ENCODE data around the gene CPT1B. TPM values are rescaled to one million over a fixed set of nuclear protein-coding genes. Genes with fewer than 3 reads are reported as not detected.
"Not testable (repeated sequence)": the region's sequence is repeated elsewhere in the genome, so short reads cannot be mapped to it uniquely, and the experiment has no call there.

CPT1B gene
- total RNA-seq, 1 donor from 2014 or later = 2.1 TPM

DNA sequence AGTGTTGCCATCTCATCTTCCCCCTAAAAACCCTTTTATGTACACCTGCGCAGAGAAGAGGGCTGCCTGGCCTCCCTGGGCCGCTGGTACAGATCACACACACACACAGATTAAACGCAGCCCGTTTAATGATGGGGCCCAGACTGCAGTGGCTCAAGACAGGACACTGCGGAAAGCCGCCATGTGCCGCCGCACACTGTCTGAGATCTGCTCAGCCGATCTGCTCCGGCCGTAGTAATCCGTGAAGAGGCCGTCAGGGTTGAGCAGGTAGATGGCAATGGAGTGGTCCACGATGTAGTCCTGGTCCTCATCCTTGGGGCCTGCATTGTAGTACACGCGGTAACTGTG lies 54.8 kb downstream of the CPT1B start:
- DNase-seq (ENCODE audit: low read depth) = no peak
- TF ChIP-seq, protein P1, sequence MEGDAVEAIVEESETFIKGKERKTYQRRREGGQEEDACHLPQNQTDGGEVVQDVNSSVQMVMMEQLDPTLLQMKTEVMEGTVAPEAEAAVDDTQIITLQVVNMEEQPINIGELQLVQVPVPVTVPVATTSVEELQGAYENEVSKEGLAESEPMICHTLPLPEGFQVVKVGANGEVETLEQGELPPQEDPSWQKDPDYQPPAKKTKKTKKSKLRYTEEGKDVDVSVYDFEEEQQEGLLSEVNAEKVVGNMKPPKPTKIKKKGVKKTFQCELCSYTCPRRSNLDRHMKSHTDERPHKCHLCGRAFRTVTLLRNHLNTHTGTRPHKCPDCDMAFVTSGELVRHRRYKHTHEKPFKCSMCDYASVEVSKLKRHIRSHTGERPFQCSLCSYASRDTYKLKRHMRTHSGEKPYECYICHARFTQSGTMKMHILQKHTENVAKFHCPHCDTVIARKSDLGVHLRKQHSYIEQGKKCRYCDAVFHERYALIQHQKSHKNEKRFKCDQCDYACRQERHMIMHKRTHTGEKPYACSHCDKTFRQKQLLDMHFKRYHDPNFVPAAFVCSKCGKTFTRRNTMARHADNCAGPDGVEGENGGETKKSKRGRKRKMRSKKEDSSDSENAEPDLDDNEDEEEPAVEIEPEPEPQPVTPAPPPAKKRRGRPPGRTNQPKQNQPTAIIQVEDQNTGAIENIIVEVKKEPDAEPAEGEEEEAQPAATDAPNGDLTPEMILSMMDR (IDR thresholded peaks at IDR 0.05; ENCODE audit: insufficient read depth, low read length, poor library complexity, severe bottlenecking) = no peak
- Histone ChIP-seq H3K36me3 (ENCODE audit: control insufficient read depth, insufficient read depth, low read length) (peaks cover 4% of the 10 kb centered on the region), H3K4me3 (ENCODE audit: low read depth, low read length) (no peak overlapping the region), H3K27me3 (ENCODE audit: control insufficient read depth, insufficient read depth, low read length) (no peaks in the 10 kb centered on the region)

DNA sequence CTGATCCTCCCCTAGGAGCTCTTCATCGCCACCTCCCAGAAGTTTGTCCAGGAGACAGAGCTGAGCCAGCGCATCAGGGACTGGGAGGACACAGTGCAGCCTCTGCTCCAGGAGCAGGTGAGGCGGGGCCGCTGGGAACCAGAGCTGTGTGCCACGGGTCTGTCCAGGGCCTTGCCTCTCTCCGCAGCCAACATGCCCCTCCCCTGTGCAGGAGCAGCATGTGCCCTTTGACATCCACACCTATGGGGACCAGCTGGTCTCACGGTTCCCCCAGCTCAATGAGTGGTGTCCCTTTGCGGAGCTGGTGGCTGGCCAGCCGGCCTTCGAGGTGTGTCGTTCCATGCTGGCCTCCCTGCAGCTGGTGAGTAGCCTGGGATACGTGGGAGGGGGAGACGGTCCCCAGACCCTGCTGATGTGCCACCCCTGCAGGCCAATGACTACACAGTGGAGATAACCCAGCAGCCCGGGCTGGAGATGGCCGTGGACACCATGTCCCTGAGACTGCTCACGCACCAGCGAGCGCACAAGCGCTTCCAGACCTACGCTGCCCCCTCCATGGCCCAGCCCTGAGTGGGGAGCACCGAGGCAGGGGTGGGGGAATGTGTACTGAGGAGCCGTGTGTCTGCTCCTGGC lies 55.3 kb downstream of the CPT1B start:
- Histone ChIP-seq H3K4me3 (ENCODE audit: low read depth, low read length) (no peak overlapping the region), H3K27me3 (ENCODE audit: control insufficient read depth, insufficient read depth, low read length) (no peaks in the 10 kb centered on the region), H3K36me3 (ENCODE audit: control insufficient read depth, insufficient read depth, low read length) (peaks cover 4% of the 10 kb centered on the region)
- TF ChIP-seq, protein P1 (IDR thresholded peaks at IDR 0.05; ENCODE audit: insufficient read depth, low read length, poor library complexity, severe bottlenecking) = no peak
- no peak for DNase-seq (ENCODE audit: low read depth)

DNA sequence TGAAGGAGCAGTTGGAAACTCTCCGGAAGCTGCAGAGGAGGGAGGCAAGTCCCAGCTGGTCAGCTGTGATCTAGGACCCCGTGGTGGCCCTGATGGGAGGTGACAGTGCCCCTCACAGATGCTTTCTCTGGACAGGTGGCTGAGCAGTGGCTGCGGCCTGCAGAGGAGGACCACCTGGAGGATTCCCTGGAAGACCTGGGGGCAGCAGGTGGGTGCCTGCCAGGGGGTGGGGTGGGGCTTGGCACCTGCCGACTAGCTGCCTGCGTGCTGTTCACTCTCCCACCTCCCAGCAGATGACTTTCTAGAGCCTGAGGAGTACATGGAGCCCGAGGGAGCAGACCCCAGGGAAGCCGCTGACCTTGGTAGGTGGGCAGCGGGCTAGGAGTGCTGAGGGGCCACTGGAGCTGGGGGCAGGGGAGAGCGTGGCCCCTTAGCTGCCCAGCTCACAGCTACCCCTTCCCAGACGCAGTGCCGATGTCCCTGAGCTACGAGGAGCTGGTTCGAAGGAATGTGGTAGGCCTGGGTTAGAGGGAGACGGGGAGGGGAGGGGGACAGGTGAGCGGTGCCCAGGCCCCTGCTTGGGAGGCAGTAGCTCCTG lies 55.9 kb downstream of the CPT1B start:
- DNase-seq (ENCODE audit: low read depth) = no peak
- no peaks in the 10 kb centered on the region for H3K27me3 ChIP-seq (ENCODE audit: control insufficient read depth, insufficient read depth, low read length)
- no peak overlapping the region for H3K4me3 ChIP-seq (ENCODE audit: low read depth, low read length)
- TF ChIP-seq, protein P1 (IDR thresholded peaks at IDR 0.05; ENCODE audit: insufficient read depth, low read length, poor library complexity, severe bottlenecking) = no peak
- H3K36me3 ChIP-seq (ENCODE audit: control insufficient read depth, insufficient read depth, low read length) = peaks cover 4% of the 10 kb centered on the region

DNA sequence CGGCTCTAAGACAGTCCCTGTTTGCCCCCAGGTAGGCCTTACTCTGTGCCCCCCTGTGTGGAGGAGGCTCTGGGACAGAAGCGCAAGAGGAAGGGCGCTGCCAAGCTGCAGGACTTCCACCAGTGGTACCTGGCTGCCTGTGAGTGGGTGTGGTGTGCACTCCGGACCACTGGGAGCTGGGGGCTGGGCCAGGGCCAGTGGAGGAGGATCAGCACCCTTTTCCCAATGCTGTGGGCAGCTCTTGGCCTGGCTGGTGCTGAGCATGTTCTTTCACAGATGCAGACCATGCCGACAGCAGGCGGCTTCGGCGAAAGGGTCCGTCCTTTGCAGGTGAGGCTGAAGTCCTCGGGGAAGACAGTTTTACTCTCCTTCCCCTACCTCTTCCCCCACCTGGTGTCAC lies 56.5 kb downstream of the CPT1B start:
- TF ChIP-seq, protein P1 (IDR thresholded peaks at IDR 0.05; ENCODE audit: insufficient read depth, low read length, poor library complexity, severe bottlenecking) = no peak
- DNase-seq (ENCODE audit: low read depth) = no peak
- no peak overlapping the region for H3K4me3 ChIP-seq (ENCODE audit: low read depth, low read length)
- H3K36me3 ChIP-seq (ENCODE audit: control insufficient read depth, insufficient read depth, low read length) = peaks cover 4% of the 10 kb centered on the region
- no peaks in the 10 kb centered on the region for H3K27me3 ChIP-seq (ENCODE audit: control insufficient read depth, insufficient read depth, low read length)

DNA sequence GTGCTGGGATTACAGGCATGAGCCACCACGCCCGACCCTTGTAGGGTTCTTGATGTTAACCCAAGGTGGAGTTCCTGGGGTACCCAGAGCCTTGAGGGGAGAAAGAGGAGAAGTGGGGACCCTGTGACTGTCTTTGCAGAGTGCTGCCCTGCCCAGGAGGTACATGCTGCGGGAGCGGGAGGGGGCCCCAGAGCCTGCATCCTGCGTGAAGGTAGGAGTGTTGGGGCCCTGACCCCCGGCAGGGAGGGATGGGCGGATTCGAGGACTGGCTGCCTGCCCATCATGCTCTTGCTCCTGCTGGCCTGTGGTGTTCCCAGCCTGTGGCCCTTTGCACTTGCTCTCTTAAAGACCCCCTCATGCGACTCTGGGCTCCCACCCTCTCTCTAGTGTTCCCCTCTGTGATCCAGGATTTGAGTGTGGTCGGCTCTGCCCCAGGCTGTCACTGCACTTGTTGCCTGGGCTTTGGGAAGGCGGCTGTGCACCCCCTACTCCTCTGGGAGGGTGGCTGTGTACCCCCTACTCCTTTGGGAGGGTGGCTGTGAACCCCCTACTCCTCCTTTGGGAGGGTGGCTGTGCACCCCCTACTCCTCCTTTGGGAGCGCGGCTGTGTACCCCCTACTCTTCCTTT lies 57.3 kb downstream of the CPT1B start:
- DNase-seq (ENCODE audit: low read depth) = no peak
- TF ChIP-seq, protein P1 (IDR thresholded peaks at IDR 0.05; ENCODE audit: insufficient read depth, low read length, poor library complexity, severe bottlenecking) = no peak
- Histone ChIP-seq H3K36me3 (ENCODE audit: control insufficient read depth, insufficient read depth, low read length) (peaks cover 4% of the 10 kb centered on the region), H3K27me3 (ENCODE audit: control insufficient read depth, insufficient read depth, low read length) (no peaks in the 10 kb centered on the region), H3K4me3 (ENCODE audit: low read depth, low read length) (no peak overlapping the region)

DNA sequence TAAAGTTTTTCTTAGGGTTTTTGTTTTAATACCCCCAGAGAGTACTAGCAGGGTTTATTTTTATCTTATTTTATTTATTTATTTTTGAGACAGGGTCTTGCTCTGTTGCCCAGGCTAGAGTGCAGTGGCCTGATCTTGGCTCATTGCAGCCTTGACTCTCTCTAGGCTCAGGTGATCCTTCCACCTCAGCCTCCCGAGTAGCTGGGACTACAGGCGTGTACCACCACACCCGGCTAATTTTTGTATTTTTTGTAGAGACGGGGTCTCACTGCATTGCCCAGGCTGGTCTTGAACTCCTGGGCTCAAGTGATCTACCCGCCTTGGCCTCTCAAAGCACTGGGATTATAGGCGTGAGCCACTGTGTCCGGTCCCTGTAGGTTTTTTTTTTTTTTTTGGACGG lies 58.0 kb downstream of the CPT1B start:
- H3K27me3 ChIP-seq (ENCODE audit: control insufficient read depth, insufficient read depth, low read length); H3K4me3 ChIP-seq (ENCODE audit: low read depth, low read length); DNase-seq (ENCODE audit: low read depth); H3K36me3 ChIP-seq (ENCODE audit: control insufficient read depth, insufficient read depth, low read length): not testable (repeated sequence)

Measured in kidney epithelial cell (primary cell).